ENCODE data around the gene C12orf50. TPM values are rescaled to one million over a fixed set of nuclear protein-coding genes. Genes with fewer than 3 reads are reported as not detected.

C12orf50 gene, protein sequence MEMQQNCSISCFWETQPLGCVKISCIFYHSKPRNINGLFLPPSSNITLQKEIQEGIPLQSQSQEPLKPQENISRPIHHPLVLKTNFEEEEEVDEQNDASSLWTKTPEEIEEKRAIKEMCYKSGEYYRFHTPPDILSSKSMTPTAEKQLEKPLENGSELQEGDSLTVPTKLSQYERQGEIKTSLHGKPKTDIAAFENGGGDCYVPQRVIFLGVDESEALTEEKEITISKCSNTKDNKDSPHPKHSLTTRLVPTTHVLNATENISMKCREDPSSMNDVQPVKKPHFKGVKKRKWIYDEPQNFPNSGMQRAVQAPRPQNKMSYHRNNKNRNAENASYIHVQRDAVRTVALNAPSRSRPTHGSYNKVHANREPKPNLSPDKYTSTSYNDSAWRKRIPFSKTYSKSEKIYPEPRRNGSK
- total RNA-seq (2022; extraction: Qiagen RNA extraction; ENCODE audit: low read depth): 0.14 TPM in 1 of 5 replicates, not detected in the others

DNA sequence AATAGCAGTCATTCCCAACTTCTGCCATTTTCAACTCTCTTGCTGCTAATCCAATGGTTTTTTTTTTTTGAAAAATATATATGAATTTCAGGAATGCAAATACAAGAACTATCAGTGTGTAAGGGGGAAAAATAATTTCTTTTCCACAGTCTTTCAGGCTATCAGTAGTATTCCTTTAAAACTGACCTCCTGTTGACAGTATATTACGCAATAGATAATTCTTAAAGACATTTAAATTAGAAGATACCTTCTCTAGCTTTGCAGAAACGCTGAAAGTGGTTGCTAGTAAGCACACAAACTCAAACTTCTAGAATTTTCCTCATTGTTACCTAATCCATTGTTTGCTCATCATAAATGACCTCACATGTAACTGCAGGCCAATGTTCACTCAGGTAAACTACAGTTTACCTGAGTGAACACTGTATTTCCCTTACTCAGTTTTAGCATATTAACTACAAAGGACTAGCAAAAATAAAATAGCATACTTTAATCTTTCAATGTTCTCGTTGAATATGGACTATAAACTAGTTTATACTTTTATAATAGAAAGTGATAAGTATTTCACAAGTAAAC is at the start of gene C12orf50:
TSS of gene C12orf50 (minus strand) at position 309 of the 573 bp plus-strand sequence. CDS start 2,439 bp downstream, outside the sequence.

Other genes starting within 250 kb of the C12orf50 start
- 5.0 to 7.9 TPM (median 7.1 TPM) in 5 replicates for gene CEP290, start 112.7 kb upstream of the C12orf50 start, total RNA-seq (2022; extraction: Qiagen RNA extraction; ENCODE audit: low read depth)
- gene TMTC3, start 112.9 kb upstream of the C12orf50 start, total RNA-seq (2022; extraction: Qiagen RNA extraction; ENCODE audit: low read depth): 6.7 to 13.9 TPM (median 12.3 TPM) in 5 replicates

Measured in A549 treated with GW870086 at 1 μM for 4 hours (cell line).